CD1c-positive myeloid dendritic cell (primary cell): Measurements from ENCODE around the gene TNS4.

Experiments
- DNase-seq: peaks from one replicate; pipeline ENCODE4 v3.0.0-alpha.2; 2016; ENCODE audit errors: extremely low spot score

The TNS4 gene

DNA sequence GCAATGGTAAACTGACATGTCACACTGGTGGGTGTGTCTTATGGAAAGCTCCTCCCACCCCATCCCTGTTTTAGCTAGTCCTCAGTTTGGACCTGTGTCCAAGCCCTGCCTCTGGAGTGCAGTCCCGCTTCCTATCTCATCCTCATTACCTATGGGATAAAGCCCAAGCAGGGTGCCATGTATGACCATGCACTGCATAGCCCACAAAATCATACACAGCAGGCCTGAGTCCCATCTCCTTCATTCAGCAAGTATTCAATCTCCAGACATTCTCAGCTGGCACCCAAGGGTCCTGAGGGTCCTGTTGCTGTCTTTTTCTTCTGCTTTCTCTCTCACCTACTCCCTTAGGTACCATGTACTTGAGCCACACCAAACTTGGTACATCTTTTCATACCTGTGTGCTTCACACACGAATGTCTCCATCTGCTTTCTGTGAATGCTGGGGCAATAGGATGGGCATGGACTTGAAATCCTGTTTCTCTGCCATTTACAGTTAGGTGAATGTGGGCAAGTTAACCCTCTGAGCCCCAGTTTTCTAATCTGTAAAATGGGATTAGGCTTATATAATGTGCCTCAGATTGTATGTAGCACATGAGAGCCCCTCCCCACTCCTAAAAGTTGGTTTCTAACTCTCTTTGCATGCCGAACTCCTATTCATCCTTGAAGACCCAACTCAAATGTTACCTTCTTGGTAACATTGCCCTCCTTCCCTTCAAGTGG lies 28.5 kb downstream of the TNS4 start:
- DNase-seq, result no peak

DNA sequence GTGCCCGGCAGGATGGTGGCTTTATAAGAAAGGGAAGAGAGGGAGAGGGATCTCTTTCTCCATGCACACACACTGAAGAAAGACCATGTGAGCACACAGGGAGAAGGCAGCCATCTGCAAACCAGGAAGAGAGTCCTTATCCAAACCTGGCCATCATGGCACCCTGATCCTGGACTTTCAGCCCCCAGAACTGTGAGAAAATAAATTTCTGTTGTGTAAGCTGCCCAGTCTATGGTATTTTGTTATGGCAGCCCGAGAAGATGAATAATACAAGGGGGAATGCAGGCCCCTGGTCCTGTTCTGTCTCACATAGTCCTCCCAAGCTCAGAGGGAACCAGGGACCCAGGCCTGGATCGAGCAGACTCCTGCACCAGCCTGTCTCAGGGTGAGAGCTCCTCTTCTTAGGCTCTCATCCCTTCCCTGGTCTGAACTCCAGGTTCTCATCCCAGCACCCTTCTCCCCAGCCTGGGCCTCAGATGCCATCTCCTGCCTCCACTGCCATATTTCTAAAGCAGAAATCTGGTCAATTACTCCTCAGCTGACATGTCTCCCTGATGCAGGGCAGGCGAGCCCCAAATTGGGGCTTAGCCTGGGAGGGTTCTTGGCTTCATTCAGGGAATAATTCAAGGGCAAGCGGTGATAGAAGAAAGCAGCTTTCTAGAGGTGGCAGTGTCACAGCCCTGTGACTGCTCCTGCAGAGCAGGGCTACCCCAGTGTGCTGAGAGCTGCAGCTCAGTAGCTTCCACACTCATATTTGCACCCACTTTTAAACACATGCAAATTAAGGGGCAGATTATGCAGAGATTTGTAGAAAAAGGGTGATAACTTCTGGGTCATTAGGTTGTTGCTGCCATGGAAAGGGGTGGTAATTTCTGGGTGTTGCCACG lies 29.3 kb downstream of the TNS4 start:
- DNase-seq, result no peak

DNA sequence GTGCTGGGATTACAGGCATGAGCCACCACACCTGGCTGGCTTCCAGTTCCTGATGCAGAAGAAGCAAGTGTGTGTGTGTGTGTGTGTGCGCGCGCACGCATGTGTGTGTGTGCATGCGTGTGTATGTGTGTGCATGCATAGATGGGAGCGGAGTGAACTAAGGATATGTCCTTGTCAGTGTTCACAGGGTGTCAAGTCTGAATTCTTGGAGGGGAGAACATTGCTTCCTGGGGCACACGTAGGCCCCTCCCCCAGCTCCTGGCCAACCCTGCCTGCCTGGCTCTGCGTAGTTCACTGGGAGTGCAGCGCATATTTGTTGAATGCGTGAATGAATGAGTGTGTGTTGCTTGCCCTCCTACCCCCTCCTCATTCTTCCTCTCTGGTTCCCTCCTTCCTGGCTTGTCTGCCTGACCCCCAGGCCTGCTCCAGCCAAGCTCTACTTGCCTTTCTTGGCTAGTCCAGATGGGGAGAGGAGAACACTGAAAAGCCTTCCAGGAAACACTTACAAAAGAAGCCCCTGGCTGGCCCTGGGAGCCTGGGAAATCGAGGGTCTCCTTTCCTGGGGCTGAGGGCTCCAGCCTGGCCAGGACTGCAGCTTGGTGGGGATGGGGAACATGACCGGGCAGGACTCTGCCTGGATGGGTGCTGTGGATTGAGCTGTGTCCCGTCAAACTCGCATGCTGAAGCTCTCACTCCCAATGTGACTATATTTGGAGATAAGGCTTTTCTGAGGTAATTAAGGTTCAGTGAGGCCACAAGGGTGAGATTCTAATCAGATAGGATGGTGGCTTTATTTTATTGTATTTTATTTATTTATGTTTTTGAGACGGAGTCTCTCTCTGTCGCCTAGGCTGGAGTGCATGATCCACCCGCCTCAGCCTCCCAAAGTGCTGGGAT lies 30.2 kb downstream of the TNS4 start:
- DNase-seq, result no peak

DNA sequence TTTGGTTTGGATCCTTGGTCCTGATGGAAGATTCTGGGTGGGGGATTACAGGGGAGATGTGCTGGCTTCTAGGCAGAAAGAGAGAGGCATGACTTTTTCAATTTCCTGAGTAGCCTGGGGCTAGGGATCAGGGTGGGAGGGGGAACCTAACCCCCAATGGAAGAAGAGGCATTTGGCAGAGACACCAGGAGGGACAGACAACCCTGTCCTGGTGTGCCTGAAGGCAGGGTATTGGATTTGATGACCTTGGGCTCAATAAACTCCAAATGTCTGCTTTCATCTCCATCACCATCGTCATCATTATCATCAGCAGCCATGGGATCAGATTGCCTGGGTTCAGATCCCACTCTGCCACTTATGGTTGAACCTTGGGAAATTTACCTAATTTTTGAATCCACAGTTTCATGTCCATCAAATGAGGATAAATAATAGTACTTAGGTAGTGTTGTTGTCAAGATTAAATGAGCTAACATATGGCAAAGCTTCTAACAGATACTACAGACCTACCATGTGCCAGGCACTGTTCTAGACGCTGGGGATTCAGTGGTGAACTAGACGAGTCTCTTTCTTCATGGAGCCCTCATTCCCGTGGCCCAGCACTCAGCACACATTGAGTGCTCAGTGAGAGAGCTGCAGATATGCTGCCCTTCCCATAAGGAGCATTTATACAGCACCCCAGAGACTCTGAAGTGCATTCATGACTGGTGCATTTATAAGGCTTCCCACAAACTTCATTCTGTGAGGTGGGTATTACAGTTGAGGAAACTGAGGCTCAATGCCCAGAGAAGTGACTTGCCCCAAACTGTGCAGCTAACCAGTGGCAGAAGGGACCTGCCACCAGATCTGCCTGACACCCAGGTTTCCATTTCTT lies 31.4 kb downstream of the TNS4 start:
- DNase-seq, result no peak

DNA sequence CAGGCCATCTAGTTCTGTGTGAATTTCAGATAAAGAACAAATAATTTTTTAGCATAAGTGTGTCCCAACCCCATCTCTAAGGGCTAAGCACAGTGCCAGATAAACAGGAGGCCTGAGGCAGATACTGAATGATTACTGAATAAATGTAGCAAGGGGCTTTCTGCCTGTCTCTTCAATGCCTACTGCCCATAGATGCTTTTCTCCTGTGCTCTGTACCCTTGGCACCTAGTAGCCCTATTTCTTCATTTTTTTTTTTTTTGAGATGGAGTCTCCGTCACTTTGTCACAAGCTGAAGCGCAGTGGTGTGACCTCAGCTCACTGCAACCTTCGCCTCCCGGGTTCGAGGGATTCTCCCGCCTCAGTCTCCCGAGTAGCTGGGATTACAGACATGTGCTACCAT lies 32.9 kb downstream of the TNS4 start:
- DNase-seq, result no peak

DNA sequence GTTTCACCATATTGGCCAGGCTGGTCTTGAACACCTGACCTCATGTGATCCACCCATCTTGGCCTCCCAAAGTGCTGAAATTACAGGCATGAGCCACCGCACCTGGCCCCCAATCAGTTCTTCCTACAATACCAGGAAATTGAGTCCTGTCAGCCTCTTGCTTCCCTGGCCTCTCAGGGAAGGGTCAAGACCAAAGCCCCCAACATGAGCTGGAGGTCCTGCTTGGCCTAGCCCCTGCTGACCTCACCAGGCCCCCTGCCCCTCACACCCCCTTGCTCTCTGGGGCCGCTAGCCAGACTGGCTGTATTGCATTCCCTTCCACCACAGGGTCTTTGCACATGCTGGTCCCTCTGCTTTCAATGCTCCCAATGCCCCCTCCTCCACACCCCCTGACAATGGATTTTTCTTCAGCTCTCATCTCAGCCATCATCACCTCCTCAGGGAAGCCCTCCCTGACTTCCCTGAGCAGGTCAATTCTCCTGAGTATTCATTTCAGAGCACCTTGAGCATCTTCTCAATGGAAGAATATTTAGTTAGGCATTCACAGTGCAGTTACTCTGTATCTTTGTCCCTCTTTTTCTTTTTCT lies 34.0 kb downstream of the TNS4 start:
- DNase-seq, result no peak

DNA sequence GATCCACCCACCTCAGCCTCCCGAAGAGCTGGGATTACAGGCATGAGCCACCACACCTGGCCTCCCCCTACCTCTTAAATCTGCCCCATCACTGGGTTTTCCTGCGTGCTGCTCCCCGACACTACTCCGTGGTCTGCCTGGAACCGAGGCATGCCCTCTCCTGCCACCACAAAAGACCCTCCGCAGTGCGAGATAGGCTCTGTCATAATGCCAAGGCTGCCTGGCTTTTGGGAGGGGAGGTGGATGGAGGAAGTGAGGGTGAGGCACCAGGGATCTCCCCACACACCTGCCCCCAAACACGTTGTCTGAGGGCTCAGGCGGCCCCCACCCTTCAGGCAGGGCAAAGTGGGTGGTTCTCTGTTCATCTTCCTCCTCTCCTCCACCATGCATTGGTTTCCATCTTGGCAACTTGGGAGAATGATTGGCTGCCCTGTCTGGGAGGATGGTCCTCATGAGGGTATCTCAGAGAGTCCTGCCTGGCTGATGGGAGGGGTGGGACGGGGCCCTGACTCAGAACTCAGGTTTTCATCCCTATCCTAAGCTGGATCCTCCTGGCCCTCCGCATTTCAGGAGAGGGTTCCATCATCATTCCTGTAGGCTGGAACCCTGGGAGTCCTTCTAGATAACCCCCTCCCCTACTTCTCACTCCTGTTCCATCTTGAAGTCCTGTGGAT lies 35.0 kb downstream of the TNS4 start:
- DNase-seq, result no peak

DNA sequence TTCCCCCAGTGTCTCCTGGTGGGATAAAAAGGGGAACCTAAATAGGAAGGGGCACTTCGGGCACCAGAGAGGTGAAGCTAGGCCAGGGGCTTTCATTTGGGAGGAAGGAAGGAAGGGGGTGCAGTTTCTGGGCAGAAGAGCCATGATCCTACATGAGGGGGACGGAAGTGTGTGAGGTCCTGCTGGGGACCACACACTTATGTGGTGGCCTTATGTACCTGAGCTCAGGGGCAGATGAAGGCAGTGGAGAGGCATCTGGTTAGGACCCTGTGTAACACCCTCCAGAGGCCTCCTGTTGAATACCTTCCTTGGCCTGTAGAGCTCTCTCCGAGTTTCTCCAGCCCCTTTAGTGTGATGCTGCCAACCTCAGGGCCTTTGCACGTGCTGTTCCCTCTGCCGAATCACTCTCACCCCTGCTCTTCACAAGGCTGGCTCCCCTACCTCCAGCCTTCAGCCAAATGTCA lies 37.0 kb downstream of the TNS4 start:
- no peak for DNase-seq

DNA sequence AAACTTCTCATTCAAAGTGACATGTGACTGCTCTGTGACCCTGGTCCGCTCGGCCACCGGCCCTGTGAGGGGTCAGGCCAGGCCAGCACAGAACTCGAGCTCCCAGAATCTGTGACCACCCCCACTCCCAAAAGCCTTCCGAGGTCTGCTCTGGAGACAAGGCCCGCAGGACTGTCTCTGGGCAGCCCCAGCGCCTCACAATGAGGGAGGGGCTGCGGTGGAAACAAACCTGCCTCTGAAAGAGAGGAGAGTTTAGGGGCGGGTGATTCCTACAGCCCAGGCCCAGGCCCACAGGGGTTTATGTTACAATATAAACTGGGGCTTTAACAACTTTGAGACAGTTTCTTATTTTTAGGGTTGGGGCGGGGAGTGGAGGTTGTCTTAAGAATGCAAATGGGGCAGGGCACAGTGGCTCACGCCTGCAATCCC lies 38.3 kb downstream of the TNS4 start:
- DNase-seq, result no peak

DNA sequence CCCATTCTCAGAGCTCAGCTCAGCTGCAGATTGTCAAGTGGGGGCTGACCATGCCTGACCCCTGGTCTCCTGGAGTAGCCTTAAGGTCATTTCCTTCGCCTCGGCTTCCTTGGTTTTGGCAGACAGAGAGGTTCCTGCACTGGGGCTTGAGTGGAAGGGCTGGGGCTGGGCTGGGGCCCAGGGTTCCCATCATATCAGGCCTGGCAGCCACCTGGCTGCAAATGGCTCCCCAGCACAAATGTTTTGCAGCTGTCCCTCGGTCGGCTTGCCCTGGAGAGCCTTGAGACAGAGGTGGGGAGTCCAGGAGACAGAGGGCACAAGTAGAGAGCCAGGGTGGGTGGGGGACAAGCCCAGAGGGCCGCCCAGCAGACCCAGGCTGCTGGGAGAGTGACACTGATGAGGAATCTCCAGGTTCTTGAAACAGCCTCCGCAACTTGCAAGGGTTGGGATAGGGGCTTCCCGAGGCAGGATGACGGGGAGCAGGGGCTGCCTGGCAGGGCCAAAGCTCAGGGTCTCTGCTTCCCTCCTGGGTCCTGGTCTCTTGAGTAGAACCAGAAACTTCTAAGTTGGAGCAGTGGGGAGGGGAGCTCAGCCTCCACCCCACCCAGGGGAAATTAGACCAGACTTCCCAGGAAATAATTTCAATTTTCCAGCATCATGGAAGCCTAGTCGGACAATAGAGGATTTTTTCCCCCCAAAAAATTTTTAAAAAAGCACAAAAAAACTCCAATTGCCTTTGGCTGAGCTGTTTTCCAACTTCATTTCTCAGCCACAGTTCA lies 38.9 kb downstream of the TNS4 start:
- DNase-seq, result no peak

DNA sequence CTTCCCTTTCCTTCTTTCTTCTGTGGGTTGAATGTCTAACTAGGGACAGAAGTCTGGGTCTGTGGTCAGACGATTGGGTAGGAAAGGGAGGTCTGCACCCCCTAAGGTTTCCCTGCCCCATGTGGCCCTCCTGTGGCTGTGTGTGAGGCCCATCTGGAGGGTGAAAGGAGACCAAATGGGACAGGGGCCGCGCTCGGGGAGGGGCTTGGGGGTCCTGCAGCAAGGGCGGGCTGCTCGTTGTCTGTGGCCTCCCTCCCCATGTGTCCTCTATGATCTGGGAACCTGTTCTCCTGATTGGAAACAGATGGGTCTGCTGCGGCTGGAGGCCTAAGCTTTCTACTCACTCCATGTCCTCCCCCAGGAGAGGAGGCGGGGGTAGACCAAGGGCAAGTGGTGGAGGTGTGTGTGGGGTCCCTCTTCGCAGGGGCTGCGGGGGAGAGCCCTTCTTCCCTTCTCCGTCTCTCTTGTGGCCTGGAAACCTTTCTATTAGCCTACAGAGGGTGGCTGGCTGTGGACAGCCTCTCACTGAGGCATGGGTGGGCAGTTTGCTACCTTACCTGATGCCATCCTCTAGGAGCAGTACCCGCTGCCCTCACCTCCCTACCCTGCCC lies 39.6 kb downstream of the TNS4 start:
- DNase-seq, result no peak

DNA sequence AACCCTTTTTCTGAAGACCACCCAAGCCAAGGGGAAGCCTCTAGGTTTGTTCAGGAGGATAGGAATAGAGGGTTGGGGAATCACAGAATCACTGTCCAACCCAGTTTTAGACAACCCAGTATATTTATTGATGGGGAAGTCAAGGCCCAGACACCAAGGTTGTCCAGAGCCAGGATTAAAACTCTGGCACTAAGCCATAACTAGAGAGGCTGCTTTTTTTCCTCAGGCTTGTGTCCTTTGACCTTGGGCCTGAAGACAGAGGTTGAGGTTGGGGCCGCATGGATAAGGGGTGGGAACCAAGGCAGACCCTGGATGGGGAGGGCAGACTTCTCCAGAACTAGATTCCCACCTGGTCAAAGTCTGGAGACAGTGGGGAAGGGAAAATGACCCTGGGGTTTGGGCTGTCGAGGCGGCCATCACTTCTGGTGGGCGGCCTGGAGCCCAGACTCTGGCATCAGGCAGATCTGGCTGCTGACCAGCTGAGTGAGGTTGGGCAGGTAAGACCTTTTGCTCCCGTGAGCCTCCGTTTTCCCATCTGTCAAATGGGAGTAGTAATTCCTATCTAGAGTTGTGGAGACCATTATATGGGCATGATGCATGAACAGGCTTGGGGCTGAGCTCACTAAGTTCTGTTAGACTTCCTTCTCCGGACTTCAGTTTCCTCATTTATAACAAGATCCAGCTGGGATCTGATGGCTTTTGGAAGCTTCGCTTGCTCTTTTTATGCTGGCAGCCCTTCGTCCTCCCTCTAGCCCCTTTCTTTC lies 40.3 kb downstream of the TNS4 start:
- DNase-seq, result no peak

DNA sequence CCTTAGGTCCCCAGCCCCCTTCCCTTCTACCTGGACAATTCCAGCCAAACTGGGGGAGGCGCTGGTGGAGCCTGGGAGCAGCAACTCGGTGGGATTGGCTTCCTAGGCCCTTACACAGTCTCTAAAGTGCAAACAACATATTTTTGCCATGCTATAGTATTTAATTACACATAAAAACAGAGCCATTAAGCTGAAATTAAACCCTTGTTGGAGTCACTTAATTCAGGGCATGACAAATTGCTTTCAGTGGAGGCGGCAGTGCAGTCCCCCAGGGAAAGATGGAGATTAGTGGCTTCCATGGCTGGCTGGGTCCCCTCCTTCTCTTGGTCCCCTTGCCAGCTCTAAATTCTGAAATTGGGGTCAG lies 40.8 kb downstream of the TNS4 start:
- no peak for DNase-seq

DNA sequence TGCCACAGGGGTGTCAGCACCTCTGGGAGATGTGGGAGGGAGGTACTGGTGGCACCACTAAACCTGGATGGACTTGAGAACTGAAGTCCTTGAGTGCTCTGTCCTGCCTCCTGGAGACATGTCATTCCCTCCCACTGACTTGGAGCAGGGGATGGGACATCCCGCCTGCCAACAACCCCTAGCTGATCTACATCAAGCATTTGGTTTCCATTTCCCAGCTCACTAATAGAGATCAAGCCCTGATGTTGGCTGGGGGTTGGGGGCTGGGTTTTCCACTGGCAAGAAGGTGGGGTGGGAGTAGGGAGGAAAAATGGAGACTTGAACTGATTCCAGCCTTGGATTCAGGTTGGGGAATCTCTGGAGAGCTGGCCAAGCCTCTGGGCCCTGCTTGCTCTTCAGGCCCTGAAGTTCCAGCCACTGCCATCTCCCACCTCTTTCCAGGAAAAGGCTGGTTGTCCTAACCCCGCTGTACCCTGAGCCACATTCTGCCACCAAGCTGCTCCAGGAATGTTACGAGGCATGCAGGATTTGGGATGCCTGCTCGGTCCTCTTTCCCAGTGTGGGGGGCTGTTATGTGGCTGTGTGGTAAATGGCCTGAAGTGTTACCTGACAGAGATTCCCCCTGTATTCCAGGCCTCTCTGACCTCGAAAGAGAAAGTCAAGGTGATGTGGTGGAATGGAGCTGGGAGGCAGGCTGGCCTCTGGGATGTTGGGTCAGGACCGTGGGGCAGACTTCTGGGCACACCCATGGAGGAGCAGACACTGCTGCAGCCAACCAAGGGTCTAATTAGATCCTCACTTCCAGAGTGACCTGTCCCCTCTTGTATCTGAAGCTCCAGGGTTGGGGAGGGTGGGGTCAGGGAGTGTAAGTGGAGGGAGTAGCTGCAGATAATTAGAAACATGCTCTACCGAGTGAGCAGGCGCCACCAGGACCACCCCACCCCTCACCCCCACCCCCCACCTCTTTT lies 41.5 kb downstream of the TNS4 start:
- no peak for DNase-seq

DNA sequence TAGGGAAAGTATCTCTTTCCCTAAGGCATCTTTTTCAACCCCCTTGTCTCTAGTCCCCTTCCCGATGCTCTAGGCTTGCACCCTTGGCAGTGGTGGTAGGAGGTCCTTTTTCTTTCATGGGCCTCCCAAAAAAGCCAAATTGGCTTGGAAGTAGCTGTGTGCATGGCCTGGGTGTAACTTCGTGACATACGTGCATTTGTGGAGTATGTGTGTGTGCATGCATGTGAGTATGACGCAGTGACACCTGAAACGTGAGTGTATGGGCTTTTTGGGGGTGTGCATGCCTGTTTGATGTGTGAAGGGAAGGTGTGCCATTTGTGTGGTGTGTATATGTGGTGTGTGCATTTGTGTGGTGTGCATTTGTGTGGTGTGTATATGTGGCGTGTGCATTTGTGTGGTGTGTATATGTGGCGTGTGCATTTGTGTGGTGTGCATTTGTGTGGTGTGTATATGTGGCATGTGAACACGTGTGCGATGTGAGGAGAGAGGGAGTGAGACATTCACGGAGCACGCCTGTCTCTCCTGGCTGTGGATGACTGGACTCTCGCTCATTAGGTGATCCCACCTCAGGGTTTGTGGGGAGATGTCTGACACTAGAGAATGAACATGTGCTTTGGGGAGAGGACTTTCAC lies 42.5 kb downstream of the TNS4 start:
- no peak for DNase-seq

DNA sequence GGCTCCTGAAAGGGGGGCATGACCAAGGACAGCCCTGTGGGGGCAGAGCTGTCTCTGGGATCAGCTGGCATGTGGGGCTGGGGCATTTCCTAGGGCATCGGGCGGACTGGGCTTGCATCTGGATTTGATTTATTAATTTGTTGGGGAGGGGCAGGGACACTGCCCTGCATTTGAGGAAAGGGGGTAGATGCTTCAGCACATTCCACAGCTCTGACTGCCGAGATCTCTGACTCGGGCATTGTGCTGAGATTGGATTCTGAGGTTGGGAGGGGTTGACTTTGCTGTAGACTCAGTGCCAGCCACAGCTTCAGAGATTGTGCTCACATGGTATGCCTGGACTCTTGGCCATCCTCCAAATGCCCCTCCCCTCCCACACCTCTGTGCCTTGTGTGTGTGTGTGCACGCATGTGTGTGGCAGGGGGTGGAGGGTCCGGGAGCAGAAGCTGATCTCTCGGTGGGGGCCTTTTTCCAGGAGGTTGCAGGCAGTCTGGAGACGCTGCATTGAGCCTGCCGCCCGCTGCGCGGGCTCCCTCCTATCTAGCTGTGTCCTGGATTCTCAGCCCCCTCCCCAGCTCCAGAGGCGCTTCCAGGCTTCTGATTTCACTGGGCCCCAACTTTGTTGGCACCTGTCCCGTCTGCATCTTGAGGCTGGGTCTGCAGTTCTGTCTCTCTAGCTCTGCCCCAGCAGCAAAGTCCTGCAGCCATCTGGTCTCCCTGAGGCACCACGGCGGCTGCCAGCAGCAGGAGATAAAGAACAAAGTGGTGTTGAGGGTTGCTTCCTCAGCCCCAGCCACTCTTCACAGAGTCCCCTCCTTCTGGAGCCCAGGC lies 43.2 kb downstream of the TNS4 start:
- no peak for DNase-seq
